CD14-positive monocyte (primary cell): Measurements from ENCODE around the gene CLPSL2. TPM values are rescaled to one million over a fixed set of nuclear protein-coding genes. Genes with fewer than 3 reads are reported as not detected.

Experiments used
- DNase-seq, 3 donors: peaks; one replicate each; pipeline ENCODE4 v3.0.0-alpha.2; 2011 to 2022
- H2AFZ ChIP-seq: 2 replicates; pipeline ENCODE4 v1.6.0; 2012; ENCODE audit warnings: mild to moderate bottlenecking, low read depth, low read length, inconsistent platforms; ENCODE audit not compliant: insufficient read depth, poor library complexity, severe bottlenecking
- H3K27ac ChIP-seq, 2 donors: 1 replicate in 1 of 2; 2 replicates in 1 of 2; pipeline ENCODE4 v1.5.1; 2012 to 2013; ENCODE audit warnings: low read length in 2 of 2, control low read depth in 1 of 2, inconsistent platforms in 1 of 2, low read depth in 1 of 2, mild to moderate bottlenecking in 1 of 2
- H3K27me3 ChIP-seq, 2 donors: one replicate each; pipeline versions ENCODE4 v1.6.0 to v1.6.1; 2011 to 2013; ENCODE audit warnings: low read length in 2 of 2; ENCODE audit not compliant: control insufficient read depth in 2 of 2, insufficient read depth in 2 of 2
- H3K36me3 ChIP-seq, 2 donors: replicated peaks in 1 of 2; 1 replicate in 1 of 2; 2 replicates in 1 of 2; pipeline versions ENCODE4 v1.5.1 to v1.6.1; 2012 to 2013; ENCODE audit warnings: low read length in 2 of 2, control low read depth in 1 of 2, inconsistent platforms in 1 of 2, mild to moderate bottlenecking in 1 of 2; ENCODE audit not compliant: insufficient read depth in 2 of 2, control insufficient read depth in 1 of 2
- H3K4me1 ChIP-seq, 2 donors: 1 replicate in 1 of 2; 2 replicates in 1 of 2; pipeline versions ENCODE4 v1.5.1 to v1.6.1; 2012 to 2013; ENCODE audit warnings: low read length in 2 of 2, control low read depth in 1 of 2, inconsistent platforms in 1 of 2, mild to moderate bottlenecking in 1 of 2, moderate library complexity in 1 of 2; ENCODE audit not compliant: insufficient read depth in 2 of 2, control insufficient read depth in 1 of 2
- H3K4me2 ChIP-seq: replicated peaks from 2 replicates; pipeline ENCODE3; 2012; ENCODE audit warnings: low read length, moderate library complexity, mild to moderate bottlenecking; ENCODE audit not compliant: poor library complexity, severe bottlenecking; ENCODE audit errors: extremely low read depth
- H3K4me3 ChIP-seq, 3 experiments: fragments of 200-600 bp in 1 of 3; sonication (generic) in 1 of 3; replicated peaks in 1 of 3; 1 replicate in 2 of 3; 2 replicates in 1 of 3; pipeline ENCODE4 v1.5.1; 2011 to 2013; ENCODE audit warnings: low read length in 3 of 3, mild to moderate bottlenecking in 3 of 3, control low read depth in 2 of 3, low read depth in 2 of 3, inconsistent platforms in 1 of 3, moderate library complexity in 1 of 3
- H3K79me2 ChIP-seq: 2 replicates; pipeline ENCODE4 v1.6.0; 2012; ENCODE audit warnings: mild to moderate bottlenecking, control low read depth, inconsistent platforms, low read length, moderate library complexity; ENCODE audit not compliant: insufficient read depth
- H3K9ac ChIP-seq: 2 replicates; pipeline ENCODE4 v1.6.0; 2017; ENCODE audit warnings: low read length, mild to moderate bottlenecking; ENCODE audit not compliant: insufficient read depth, poor library complexity, severe bottlenecking
- H3K9me3 ChIP-seq, 2 donors: replicated peaks in 1 of 2; 1 replicate in 1 of 2; 2 replicates in 1 of 2; pipeline versions ENCODE4 v1.5.1 to v1.6.1; 2012 to 2013; ENCODE audit warnings: low read length in 2 of 2, control low read depth in 1 of 2; ENCODE audit not compliant: control insufficient read depth in 1 of 2, insufficient read depth in 1 of 2
- H4K20me1 ChIP-seq: 2 replicates; pipeline ENCODE4 v1.6.0; 2012; ENCODE audit warnings: mild to moderate bottlenecking, low read length, control low read depth, moderate library complexity; ENCODE audit not compliant: insufficient read depth
- H3K27ac Mint-ChIP-seq, 7 donors: one replicate each; pipeline ENCODE4 v1.8.0; 2020; ENCODE audit warnings: mild to moderate bottlenecking in 7 of 7, mixed read lengths in 7 of 7, moderate library complexity in 6 of 7, inconsistent platforms in 2 of 7
- H3K27me3 Mint-ChIP-seq, 3 donors: one replicate each; pipeline ENCODE4 v1.8.0; 2021 to 2022; ENCODE audit warnings: low read depth in 3 of 3, mild to moderate bottlenecking in 3 of 3, mixed read lengths in 3 of 3, moderate library complexity in 3 of 3, inconsistent platforms in 1 of 3
- H3K36me3 Mint-ChIP-seq, 2 donors: one replicate each; pipeline ENCODE4 v1.8.0; 2020; ENCODE audit warnings: mixed read lengths in 2 of 2, inconsistent platforms in 1 of 2, mild to moderate bottlenecking in 1 of 2
- H3K4me1 Mint-ChIP-seq: one replicate; pipeline ENCODE4 v1.8.0; 2020; ENCODE audit warnings: mild to moderate bottlenecking, mixed read lengths
- H3K4me3 Mint-ChIP-seq, 2 donors: one replicate each; pipeline ENCODE4 v1.8.0; 2020; ENCODE audit warnings: mild to moderate bottlenecking in 2 of 2, mixed read lengths in 2 of 2, moderate library complexity in 1 of 2
- H3K9me3 Mint-ChIP-seq, 7 donors: one replicate each; pipeline ENCODE4 v1.8.0; 2020 to 2022; ENCODE audit warnings: mixed read lengths in 7 of 7, mild to moderate bottlenecking in 6 of 7, moderate library complexity in 6 of 7, inconsistent platforms in 2 of 7
- WGBS: methylation state at CpG from one replicate; pipeline ENCODE4 v1.1.5; 2013; ENCODE audit warnings: missing lambda C conversion rate; ENCODE audit not compliant: insufficient coverage; 5-methylcytosine and 5-hydroxymethylcytosine counted together
- intact Hi-C, 2 donors: fragments of 100-400 bp; cut with micrococcal nuclease; formaldehyde crosslinking; loops; one replicate each; pipeline versions ENCODE4 v1.15.0 to v1.15.1; 2023
- polyA plus RNA-seq, 3 donors: library from polyadenylated mRNA; depleted of rRNA in 1 of 3; unstranded in 2 of 3; stranded (reverse) in 1 of 3; fragments of 300-500 nt in 2 of 3; fragments of >200 nt in 1 of 3; fragmentation: Illumina TruSeq in 2 of 3; gene quantifications; 1 replicate in 2 of 3; 2 replicates in 1 of 3; pipeline ENCODE4 v1.2.3, GENCODE V29; 2012 to 2021
- TF ChIP-seq, protein P1 (sequence below): fragments of 200-600 bp; IDR thresholded peaks from one replicate; pipeline ENCODE4 v1.8.0; 2022; ENCODE audit warnings: antibody characterized with exemption, mild to moderate bottlenecking

The CLPSL2 gene
- polyA plus RNA-seq, 3 donors, result not detected

DNA sequence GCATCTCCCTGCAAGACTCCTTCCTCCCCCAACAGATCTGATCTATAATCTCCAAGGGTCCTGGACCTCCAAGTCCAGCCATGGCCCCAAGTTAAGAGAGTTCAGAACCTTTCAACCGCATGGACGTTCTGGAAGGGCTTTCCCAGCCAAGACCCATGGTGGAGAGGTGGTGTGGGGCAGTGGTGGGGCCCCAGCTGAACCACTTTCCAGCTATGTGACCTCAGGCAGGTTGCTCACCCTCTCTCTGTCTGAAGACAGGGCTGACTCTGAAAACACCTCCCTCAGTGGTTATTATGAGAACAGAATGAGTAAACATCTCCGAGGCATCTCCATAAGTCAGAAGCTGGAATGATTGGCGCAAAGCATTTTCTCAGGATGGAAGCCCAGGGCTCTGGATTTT is 19.8 kb downstream of the CLPSL2 start:
- no peak overlapping the region for H3K4me3 Mint-ChIP-seq
- Histone ChIP-seq H3K9ac (no peak overlapping the region), H3K79me2 (no peaks in the 10 kb centered on the region), H3K4me2 (no peak overlapping the region), H4K20me1 (no peaks in the 10 kb centered on the region), H3K4me3 (no peak overlapping the region), H3K36me3 (no peaks in the 10 kb centered on the region), H3K27me3 (no peaks in the 10 kb centered on the region), H2AFZ (no peak overlapping the region), H3K4me1 (no peaks in the 10 kb centered on the region), H3K9me3 (no peaks in the 10 kb centered on the region), H3K27ac (no peak overlapping the region)
- no peak for DNase-seq
- intact Hi-C loops, result no loop called here
- H3K9me3 Mint-ChIP-seq, result peaks cover 0 to 2% (median 0%) of the 10 kb centered on the region in 7 donors
- WGBS, result 78% methylated on average over 2 of the region's 4 CpGs
- no peak overlapping the region for H3K27ac Mint-ChIP-seq
- H3K36me3 Mint-ChIP-seq, result no peaks in the 10 kb centered on the region
- H3K27me3 Mint-ChIP-seq, result peaks cover 11 to 14% (median 13%) of the 10 kb centered on the region in 3 donors
- TF ChIP-seq, protein P1, sequence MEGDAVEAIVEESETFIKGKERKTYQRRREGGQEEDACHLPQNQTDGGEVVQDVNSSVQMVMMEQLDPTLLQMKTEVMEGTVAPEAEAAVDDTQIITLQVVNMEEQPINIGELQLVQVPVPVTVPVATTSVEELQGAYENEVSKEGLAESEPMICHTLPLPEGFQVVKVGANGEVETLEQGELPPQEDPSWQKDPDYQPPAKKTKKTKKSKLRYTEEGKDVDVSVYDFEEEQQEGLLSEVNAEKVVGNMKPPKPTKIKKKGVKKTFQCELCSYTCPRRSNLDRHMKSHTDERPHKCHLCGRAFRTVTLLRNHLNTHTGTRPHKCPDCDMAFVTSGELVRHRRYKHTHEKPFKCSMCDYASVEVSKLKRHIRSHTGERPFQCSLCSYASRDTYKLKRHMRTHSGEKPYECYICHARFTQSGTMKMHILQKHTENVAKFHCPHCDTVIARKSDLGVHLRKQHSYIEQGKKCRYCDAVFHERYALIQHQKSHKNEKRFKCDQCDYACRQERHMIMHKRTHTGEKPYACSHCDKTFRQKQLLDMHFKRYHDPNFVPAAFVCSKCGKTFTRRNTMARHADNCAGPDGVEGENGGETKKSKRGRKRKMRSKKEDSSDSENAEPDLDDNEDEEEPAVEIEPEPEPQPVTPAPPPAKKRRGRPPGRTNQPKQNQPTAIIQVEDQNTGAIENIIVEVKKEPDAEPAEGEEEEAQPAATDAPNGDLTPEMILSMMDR, result no peak
- H3K4me1 Mint-ChIP-seq, result no peaks in the 10 kb centered on the region

DNA sequence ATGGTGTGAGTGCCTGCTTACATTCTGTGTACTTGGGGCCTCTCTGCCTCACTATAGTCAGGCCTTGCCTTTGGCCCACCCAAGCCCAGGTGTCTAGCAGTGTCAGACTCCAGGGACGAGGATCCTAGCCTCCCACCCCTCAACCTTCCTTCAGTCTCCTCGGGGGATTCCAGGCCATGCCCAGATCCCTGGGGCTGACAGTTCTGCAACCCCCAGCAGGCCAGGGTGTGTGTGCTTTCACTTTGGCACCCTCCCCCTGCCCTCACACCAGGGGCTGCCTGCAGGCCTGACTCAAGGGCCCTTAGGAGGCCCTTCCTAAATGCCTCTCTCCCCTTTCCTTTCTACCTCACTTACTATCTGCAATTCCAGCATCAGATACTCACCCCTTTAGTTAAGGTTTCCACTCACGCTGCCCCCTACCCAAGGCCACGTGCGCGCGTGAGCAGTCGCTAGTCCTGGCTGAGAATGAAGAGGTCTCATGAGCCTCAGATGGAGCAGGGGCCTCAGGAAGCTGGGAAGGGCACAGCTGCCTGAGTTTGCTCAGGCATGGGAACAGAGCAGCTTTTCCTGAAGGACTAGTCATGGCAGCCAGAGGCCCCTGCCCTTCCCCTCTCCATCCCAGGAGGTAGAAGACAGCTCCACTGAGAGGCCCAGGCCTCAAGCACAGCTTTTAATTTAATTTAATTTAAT is 21.6 kb downstream of the CLPSL2 start:
- Mint-ChIP-seq H3K9me3 (peaks cover 0 to 2% (median 0%) of the 10 kb centered on the region in 7 donors), H3K4me1 (no peaks in the 10 kb centered on the region), H3K27ac (no peak overlapping the region), H3K4me3 (no peak overlapping the region), H3K36me3 (no peaks in the 10 kb centered on the region), H3K27me3 (peaks cover 9 to 14% (median 11%) of the 10 kb centered on the region in 3 donors)
- TF ChIP-seq, protein P1, result no peak
- no peak for DNase-seq
- Histone ChIP-seq H3K9ac (no peak overlapping the region), H4K20me1 (no peaks in the 10 kb centered on the region), H3K79me2 (no peaks in the 10 kb centered on the region), H3K36me3 (no peaks in the 10 kb centered on the region), H2AFZ (no peak overlapping the region), H3K27ac (no peak overlapping the region), H3K27me3 (no peaks in the 10 kb centered on the region), H3K4me1 (no peaks in the 10 kb centered on the region), H3K4me3 (no peak overlapping the region), H3K9me3 (no peaks in the 10 kb centered on the region), H3K4me2 (no peak overlapping the region)
- WGBS, result 92% methylated on average over 8 of the region's 8 CpGs
- intact Hi-C loops, result loop anchor here in 1 of 2 donors (1.0 kb wide), 1 partner anchor 11 kb away; no protein-coding TSS in a partner anchor
